OCI-LY1 (cell line): ENCODE data around the gene RAD54L.
"Not testable (repeated sequence)": the region's sequence is repeated elsewhere in the genome, so short reads cannot be mapped to it uniquely, and the experiment has no call there.

Source experiments
- CTCF ChIP-seq: fragments of 200-600 bp; sonication (generic), shearing (Covaris generic); IDR thresholded peaks from 2 replicates; pipeline ENCODE4 v1.5.1; 2017; ENCODE audit warnings: mild to moderate bottlenecking, antibody characterized with exemption, low read length, moderate library complexity, mixed read lengths
- EZH2 ChIP-seq: fragments of 200-600 bp; sonication (generic), shearing (Covaris generic); IDR thresholded peaks from 2 replicates; pipeline ENCODE4 v1.8.0; 2017; ENCODE audit warnings: borderline replicate concordance, mixed run types, mild to moderate bottlenecking, antibody characterized with exemption, low read length, moderate library complexity, mixed read lengths

- TF ChIP-seq CTCF, EZH2: not testable (repeated sequence)
Observed at GRCh38 chr1:46223055-46223454, 24.5 kb upstream of the RAD54L start.
